ENCODE results near the gene LARGE1.

DNA sequence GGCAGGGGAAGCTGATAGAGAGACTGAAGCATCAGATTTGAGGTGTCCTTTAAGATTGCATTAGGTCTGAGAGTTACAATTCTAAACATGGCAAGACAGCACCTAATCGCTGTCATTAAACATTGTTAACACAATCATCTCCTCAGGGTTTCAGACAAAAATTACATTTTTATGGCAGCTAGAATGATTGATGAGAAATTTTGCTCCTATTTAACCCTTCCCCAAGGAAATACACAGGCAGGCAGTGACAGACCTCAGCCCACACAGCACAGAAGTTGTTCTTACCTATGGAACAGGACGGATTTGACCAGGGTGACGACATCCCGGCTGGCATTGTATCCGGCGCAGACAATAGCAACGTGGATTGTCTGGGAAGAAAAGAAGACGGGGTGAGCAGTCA lies 294.3 kb downstream of the LARGE1 start:
- no peak for TF ChIP-seq SRSF1 (IDR thresholded peaks at IDR 0.05; ENCODE audit: low read depth, low read length)
- no peak for TF ChIP-seq CBX8 (IDR thresholded peaks at IDR 0.05; ENCODE audit: borderline replicate concordance, extremely low read depth, low read depth, low read length, poor library complexity, severe bottlenecking)
- no peak for TF ChIP-seq HOMEZ (CRISPR knock-in tag; IDR thresholded peaks at IDR 0.05)
- TF ChIP-seq BRCA1 (IDR thresholded peaks at IDR 0.05) = no peak
- TF ChIP-seq BRCA1 (CRISPR knock-in tag; IDR thresholded peaks at IDR 0.05) = no peak
- TF ChIP-seq, protein P1, sequence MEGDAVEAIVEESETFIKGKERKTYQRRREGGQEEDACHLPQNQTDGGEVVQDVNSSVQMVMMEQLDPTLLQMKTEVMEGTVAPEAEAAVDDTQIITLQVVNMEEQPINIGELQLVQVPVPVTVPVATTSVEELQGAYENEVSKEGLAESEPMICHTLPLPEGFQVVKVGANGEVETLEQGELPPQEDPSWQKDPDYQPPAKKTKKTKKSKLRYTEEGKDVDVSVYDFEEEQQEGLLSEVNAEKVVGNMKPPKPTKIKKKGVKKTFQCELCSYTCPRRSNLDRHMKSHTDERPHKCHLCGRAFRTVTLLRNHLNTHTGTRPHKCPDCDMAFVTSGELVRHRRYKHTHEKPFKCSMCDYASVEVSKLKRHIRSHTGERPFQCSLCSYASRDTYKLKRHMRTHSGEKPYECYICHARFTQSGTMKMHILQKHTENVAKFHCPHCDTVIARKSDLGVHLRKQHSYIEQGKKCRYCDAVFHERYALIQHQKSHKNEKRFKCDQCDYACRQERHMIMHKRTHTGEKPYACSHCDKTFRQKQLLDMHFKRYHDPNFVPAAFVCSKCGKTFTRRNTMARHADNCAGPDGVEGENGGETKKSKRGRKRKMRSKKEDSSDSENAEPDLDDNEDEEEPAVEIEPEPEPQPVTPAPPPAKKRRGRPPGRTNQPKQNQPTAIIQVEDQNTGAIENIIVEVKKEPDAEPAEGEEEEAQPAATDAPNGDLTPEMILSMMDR (IDR thresholded peaks at IDR 0.05 in 2 of 3, conservative IDR thresholded peaks at IDR 0.05 in 1 of 3; ENCODE audit: insufficient read depth in 2 of 3, low read depth in 1 of 3, low read length in 3 of 3) = no peak

Data from K562 (cell line).